HG03460 (cell line): ENCODE measurements around the gene SREK1.

ENCODE experiments used
- ATAC-seq: cut with Tn5 transposase; IDR thresholded peaks from one replicate; pipeline ENCODE4 v1.9.1; 2021; ENCODE audit not compliant: unreplicated experiment

SREK1 gene

DNA sequence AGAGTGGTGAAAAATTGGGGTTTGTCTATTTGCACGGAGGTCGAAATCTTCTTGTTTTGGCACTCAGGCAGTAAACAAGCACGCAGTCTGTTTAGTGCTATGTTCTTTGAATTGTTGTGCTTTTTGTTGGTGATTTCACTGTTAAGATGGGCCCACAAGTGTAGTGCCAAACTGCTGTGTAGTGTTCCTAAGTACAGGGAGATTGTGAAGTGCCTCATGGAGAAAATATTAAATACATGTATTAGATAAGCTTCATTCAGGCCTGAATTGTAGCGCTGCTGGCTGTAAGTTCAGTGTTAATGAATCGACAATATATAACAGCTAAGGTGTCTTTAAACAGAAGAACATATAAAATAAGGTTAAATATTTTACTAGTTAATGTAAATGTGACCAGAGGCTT is 17.3 kb downstream of the SREK1 start:
- ATAC-seq, result no peak

DNA sequence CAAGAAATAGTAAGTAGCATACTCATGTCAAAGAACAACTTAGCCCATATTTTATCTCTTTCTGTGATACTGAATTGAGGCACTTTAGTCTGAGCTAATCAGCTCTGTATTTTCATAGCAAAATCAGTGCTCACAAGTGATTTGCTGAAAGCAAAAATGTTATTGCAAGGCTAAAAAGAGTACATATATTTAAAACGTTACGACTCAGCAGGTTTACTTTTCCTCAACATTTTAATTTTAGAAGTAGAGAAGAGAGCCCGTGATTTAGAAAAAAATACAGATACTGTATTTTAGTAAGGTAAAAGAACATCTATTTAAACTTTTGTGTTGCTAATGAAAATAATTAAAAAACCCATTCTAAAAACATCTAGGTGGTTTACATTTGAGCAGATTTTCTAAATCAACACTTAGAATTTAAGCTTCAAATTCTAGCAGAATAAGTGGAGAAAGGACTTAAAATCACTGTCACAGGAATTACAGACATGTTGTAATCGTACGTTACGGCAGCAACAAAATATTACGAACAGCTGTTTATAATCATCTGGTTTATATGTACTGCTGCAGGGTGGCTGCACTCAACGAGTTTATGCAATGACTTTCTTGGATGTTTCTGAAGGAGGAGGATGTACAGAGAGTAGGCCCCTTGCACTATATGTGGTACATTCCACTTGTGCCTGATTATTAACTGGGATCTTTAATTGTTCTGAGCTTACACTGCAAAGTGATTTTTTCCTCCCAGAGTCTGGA is 20.1 kb downstream of the SREK1 start:
- ATAC-seq, result no peak

DNA sequence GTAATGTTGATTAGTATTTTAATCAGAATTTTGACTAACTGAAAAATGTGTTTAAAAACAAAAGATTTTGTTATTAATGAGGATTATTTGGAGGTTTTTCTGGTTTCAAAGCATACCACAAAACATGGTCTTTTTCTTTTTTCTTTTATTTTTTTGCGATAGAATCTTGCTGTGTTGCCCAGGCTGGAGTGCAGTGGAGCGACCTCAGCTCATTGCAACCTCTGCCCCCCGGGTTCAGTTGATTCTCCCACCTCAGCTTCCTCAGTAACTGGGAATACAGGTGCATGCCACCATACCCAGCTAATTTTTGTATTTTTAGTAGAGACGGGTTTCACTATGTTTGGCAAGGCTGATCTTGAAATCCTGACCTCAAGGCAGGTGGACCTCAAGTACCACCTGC is 24.1 kb downstream of the SREK1 start:
- no peak for ATAC-seq

DNA sequence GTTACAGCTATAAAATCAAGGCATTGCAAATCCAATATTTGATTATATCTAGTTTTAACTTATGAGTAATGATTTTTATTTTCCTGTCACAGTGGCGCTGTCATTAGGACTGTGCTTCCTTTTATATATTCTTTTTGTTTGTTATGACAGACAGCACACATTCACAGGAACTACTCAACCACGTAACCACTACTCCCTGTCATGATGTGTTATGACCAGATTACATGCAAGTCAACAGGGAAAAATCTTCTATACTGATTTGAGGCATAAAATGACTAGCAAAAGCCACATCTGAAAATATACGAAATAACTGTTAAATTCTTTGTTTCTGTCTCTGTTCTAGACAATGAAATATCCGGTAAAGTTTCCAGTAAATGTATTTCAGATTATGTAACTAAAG is 25.4 kb downstream of the SREK1 start:
- ATAC-seq, result peak; percentile 47

DNA sequence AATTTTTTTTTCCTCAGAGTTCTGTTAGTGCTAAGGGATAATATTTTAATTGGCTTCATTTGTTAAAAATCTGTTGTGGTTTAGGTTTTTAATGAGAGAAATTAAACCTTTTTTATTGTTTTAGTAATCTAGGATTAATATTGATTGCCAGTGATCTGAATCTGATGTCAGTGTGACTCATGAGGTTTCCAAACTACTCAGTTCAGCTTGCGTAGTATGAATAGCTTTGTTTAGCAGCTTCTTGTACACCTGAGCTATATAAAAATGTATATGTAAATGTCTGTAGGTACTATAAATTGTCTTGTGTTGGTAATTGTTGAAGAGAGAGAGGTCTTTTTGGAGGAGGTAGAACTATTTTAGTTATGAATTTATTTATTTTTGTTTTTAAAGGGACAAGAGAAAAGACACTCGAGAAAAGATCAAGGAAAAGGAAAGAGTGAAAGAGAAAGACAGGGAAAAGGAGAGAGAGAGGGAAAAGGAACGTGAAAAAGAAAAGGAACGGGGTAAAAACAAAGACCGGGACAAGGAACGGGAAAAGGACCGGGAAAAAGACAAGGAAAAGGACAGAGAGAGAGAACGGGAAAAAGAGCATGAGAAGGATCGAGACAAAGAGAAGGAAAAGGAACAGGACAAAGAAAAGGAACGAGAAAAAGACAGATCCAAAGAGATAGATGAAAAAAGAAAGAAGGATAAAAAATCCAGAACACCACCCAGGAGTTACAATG is 26.3 kb downstream of the SREK1 start:
- ATAC-seq, result no peak

DNA sequence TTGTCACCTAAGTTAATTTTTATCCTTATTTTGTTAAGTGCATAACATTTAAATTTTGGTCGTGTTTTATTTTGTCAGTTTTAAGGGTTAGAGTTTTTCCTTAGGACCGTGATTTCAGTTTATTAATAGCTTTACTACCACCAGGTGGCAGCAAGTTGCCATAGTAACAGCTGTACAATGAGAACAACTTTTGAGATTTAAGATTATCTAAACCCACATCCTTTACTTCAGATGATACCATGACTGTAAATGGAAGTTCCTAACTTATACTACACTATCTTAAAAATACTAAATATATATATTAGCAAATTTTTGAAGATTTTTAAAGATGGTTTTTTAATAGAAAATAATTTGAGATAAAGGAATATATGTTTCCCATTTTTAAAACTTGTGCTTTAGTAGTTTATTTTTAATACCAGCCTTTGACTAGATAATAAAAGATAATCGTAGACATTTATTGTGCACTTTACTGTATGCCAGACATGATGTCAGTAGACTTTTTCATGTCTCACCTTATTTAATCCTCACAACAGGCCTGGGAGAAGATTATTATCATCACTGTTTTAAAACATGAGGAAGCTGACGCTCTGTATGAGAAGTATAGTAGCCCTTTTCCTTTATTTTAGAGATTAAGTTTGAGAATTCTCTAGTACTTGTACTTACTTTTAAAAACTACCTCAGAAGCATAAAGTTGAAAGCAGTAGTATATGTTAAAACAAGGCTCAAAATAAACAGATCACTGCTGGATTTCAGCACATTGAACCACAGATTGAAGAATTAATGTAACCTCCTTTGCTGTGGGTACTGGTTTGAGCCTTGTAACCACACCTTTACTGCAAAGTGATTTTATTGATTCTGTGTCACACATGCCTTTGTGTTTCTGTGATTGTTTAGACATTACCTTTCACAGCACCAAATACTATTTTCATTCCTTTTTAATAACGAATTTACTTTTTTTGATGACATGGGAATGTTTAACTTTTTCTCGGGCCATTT is 27.5 kb downstream of the SREK1 start:
- ATAC-seq, result peak; percentile 69

DNA sequence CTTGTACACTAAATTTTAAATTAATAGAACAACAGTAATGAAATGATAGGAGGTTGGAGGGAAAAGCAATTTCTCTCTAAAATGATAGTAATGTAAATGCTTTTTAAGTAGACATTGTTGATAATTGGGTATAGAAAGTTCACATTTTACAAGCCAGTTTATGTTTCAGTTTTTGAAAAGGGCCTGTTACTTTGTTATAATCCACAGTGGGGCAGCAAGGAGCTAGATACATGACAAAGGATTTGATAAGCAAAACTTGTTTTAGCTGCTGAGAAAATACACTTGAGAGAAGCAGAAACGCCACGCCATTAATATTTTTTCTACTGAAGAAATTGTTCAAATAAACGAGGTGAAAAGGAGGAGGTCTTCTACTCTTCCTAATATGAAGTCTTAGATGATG is 30.2 kb downstream of the SREK1 start:
- ATAC-seq, result no peak

DNA sequence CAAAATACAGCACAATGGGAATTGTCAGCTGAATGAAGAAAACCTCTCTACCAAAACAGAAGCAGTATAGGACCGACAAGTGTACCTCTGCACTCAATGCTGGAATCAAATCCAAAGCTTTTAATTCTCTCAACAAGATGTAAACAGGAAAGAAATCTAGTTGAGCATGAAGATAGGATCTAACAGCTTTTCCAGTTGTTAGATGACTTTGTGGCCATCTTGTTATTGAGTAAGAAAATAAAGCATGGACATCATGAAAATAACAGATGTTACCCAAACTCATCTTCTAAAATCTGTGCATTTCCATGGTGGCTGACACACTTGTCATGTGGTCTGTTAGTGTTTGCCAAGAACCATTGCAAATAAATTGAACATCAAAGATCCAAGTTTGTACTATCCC is 34.7 kb downstream of the SREK1 start:
- ATAC-seq, result no peak

DNA sequence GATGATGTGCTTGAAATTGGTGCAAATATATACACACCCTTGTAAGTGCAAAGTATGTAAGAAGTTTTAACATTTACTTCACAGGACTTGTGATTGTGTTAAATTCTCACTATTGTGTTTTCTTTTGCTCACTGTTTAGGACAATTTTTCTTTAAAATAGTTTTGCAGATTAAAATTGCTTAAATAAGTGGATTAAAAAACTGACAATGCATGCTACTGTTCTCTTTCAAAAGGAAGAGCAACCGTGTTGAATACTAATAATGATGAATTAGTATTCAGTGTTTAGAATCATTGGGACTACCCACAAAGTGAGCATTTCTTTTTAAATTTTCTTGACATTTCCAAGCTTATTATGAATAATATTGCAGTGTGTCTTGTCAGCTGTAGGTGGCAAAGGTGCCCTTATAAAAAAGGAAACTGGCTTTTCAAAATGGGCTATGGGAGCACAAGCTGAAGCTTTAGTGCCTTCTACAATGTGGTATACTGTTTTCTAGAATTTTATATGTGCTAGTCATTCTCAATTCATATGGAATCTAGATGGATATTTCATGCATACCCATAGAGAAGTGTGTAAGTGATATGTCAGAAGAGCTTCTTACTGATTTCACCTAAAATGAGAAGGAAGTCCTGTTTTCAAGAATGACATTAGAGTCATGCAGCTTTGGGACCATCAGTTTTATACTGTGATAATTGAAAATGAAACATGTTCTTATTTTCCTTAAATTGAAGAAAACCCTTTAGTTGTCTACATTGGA is 35.4 kb downstream of the SREK1 start:
- ATAC-seq, result no peak

DNA sequence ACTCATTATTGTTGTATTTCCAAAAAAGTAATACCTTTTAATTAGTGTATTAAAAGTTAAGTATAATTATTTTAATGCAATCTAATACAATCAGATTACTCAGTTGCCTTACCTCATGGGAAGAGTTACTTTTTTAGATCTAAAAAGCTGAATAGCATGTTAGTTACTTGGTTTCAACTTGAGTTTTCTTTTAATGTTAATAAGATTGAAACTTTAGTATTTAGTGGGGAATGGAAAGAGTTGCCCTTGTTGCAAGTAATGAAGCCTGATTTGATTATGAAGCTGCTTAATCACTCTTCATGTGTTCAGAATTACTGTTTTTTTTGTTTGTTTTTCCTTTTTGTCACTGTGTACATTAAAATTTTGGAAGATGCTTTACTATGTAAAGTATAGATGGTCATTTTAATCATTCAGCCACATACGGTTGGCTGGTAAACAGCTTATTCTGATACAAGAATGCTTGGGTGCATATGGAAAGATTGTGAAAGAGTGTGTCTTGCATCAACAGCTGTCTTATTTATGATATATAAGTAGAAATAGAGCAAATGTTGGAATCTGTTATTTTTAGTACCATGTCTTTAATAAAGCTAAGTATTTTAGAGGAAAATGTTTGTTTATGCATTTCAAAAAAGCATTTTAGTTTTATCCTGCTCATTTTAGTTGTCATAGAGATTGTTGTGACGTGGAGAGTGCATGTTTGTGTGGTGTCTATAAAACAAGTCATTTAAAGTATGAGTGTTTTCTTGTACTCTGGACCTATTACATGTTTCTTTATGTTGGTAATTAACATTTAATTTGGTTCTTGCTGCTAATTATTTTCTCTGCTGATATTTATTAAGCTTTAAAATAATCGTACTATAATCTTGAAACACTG is 36.4 kb downstream of the SREK1 start:
- ATAC-seq, result no peak

DNA sequence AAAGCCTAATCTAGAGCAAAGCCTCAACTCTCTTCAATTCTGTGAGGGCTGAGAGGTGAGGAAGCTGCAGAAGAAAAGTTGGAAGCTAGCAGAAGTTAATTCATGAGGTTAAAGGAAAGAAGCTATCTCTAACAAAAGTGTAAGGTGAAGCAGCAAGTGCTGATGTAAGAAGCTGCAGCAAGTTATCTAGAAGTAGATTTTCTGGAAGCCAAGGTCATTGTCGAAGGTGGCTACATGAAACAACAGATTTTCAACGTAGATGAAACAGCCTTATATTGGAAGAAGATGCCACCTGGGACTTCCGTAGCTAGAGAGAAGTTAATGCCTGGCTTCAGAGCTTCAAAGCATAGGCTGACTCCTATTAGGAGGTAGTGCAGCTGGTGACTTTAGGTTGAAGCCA is 42.0 kb downstream of the SREK1 start:
- ATAC-seq, result no peak

DNA sequence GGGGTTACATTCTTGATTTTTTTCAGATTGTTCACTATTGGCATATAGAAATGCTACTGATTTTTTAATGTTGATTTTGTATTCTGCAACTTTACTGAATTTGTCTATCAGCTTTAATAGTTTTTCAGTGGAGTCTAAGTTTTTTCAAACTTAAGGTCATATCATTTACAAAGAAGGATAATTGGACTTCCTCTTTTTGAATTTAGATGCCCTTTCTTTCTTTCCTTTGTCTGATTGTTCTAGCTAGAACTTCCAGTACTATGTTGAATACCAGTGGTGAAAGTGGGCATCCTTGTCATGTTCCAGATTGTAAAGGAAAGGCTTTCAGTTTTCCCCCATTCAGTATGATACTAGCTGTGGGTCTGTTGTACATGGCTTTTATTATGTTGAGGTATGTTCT is 49.3 kb downstream of the SREK1 start:
- ATAC-seq, result no peak

DNA sequence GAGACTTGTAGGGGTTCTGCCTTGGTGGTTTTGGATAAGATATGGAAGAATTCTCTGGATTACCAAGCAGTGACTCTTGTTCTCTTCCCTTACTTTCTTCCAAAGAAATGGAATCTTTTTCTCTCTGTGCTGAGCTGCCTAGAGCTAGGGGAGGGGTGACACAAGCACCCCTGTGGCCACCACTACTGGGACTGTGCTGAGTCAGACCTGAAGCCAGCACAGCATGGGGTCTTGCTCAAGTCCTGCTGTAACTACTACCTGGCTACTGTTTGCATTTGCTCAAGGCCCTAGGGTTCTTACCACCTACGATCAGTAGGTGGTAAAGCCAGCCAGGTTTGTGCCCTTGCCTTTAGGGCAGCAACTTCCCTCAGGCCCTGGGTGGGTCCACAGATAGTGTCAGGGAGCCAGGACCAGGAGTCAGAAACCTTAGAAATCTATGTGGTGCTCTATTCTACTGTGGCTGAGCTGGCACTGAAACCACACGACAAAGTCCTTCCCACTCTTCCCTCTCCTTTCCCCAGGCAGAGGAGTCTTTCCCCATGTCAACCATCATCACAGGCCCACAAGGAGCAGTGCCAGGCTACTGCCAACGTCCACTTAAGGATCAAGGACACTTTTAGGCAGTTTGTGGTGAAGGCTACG is 53.8 kb downstream of the SREK1 start:
- ATAC-seq, result no peak

DNA sequence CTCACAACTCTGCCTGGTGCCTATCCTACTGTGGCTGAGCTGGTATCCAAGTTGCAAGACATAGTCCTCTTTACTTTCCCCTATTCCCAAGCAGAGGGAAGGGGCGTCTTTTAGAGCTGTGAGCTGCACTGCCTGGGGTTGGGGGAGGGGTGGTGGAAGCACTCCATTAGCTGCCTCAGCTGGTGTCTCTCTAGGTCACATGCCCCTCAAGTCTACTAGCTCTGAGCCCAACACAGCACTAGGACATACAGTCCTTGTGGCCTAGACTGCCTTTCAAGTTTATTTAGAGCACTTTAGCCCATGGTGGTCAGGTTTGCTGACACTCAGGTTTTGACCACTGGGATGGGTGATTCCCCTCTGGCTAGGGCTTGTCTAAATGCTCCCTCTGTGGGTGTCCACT is 54.7 kb downstream of the SREK1 start:
- no peak for ATAC-seq

DNA sequence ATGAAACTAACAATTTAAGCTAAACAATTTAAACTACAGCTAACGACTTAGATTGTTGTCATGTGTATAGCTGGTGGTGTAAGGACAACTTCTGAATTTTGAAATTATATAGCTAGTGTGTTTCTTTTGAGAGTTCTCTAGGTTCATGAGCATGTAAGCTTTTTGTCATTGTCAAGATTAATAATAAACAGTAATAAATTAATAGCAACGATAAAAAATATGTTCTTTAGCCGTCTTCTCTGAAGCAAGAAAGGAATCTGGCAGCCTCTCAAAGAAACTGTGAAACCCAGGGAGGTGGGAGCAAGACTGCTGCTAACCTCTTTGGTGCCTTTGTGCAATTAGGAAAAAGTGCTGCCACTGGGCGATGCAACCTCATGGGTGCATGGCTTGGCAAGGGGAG is 59.4 kb downstream of the SREK1 start:
- no peak for ATAC-seq

DNA sequence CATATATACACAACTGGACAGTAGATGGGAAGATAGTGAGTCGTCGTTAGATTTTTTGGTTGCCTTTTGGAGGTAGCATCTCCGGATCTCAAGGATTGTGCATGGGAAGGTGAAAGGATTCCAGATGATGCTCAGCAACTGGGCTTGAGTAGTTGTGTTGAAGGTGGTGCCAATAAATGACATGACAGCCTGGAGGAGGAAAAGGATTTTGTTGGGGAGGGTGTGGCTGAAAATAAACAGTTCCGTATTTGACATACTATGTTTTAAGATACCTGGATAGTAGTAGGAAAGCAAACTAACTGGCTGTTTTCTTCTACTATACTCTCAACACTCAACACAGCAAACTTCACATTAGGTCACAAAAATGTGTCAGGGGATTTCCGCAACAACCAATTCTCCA is 62.4 kb downstream of the SREK1 start:
- ATAC-seq, result no peak

DNA sequence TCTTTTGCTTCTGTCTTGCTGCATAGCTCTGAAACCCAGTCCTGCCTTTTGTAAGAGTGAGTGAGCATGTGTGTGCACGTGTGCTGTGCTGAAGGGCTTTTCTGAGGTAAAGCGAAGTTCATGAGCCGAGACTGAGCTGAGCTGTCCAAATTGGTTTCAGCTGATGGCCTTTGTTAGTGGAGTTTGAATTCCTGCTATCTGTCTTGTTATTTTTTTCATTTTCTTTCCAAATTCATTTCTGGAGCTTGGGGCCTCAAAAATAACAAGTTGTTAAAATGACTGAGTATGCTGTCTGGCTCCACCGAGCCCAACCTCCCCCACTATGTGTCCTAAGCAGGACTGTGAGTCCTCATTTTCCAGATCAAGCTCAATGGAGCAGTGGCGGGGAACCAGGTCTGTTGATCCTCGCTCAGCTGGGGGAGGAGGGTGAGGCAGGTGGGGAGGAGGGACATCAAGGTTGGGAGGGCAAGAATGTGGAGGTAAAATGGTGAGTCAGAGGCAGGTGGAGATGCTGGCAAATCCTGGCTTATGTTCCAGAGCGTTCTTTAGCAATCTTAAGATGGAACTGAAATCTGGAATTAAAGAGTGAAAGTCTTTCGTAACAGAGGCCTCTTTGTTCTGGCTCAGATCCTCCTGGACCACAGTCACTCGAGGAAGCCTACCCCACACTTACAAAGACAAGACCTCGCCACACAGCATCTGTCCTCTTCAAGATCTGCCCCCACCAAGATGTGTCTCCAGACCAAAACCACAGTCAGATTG is 63.9 kb downstream of the SREK1 start:
- no peak for ATAC-seq

DNA sequence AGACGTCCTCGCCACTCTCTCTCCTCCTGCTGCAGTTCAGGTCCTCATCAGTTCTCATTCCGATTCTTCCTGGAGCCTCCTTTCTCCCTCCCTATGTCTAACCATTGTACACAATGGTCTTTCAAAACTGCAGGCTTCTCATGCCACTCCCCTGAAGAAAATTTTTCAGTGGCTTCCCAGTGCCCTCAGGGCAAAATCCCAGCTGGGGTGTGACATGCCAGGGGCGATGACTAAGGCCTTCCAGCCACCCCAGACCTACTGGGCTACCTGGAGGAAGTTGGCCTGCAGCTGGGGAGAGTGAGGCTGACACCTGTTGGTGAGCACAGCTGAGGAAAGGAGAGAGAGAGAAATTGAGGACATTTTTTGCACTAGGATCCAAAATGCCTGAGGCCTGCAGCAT is 65.2 kb downstream of the SREK1 start:
- ATAC-seq, result no peak

DNA sequence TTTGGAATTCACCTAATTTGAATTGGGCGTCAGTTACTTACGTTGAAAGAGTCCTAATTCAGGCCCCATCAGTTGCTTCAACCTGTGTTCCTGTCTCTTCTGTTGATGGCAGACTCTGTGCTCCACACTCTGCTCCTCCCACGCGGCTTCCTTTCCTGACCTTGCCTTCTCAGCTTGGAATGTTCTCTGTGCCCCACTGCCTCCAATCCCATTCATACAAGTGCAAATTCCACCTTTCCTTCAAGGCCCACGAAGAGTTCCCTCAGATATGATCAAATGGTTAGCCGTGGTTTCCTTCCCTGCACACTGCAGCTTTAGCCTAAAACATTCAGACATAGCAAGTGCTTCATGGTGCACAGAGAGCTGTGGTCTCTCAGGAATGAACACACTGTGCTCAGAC is 65.7 kb downstream of the SREK1 start:
- no peak for ATAC-seq
